Gastrocnemius medialis (tissue), 4 donors: ENCODE measurements around the gene LBHD1. TPM values are rescaled to one million over a fixed set of nuclear protein-coding genes. Genes with fewer than 3 reads are reported as not detected.

Source experiments
- ATAC-seq, 2 donors: fragments of 150-250 bp; one replicate each; pipeline ENCODE4 v1.9.1; 2016
- DNase-seq, 2 donors: peaks; one replicate each; pipeline ENCODE4 v3.0.0-alpha.2; 2019
- H3K27ac ChIP-seq, 4 donors: fragments of 200-600 bp; sonication (generic); 1 replicate in 1 of 4; 2 replicates in 3 of 4; pipeline ENCODE4 v1.5.1; 2016 to 2018; ENCODE audit warnings: mild to moderate bottlenecking in 2 of 4, moderate library complexity in 1 of 4
- H3K27me3 ChIP-seq, 3 donors: fragments of 200-600 bp; sonication (generic) in 2 of 3; 1 replicate in 1 of 3; 2 replicates in 2 of 3; pipeline versions ENCODE4 v1.5.1 to v1.6.0; 2016 to 2019; ENCODE audit warnings: mild to moderate bottlenecking in 1 of 3, moderate library complexity in 1 of 3
- H3K36me3 ChIP-seq, 2 donors: fragments of 200-600 bp; sonication (generic) in 1 of 2; one replicate each; pipeline ENCODE4 v1.5.1; 2017 to 2018
- H3K4me1 ChIP-seq, 2 donors: fragments of 200-600 bp; sonication (generic) in 1 of 2; one replicate each; pipeline ENCODE4 v1.5.1; 2016 to 2017; ENCODE audit warnings: mild to moderate bottlenecking in 2 of 2
- H3K4me3 ChIP-seq, 4 donors: fragments of 200-600 bp; sonication (generic) in 3 of 4; 1 replicate in 1 of 4; 2 replicates in 3 of 4; pipeline ENCODE4 v1.5.1; 2016 to 2019; ENCODE audit warnings: mild to moderate bottlenecking in 2 of 4
- H3K9me3 ChIP-seq, 3 donors: fragments of 200-600 bp; sonication (generic) in 2 of 3; 1 replicate in 1 of 3; 2 replicates in 2 of 3; pipeline ENCODE4 v1.5.1; 2016 to 2019
- CTCF ChIP-seq, 5 experiments: fragments of 450-650 bp in 3 of 5; fragments of 200-600 bp in 2 of 5; sonication (generic) in 2 of 5; IDR thresholded peaks in 4 of 5; conservative IDR thresholded peaks in 1 of 5; 1 replicate in 4 of 5; 2 replicates in 1 of 5; pipeline ENCODE4 v1.5.1; 2016 to 2019; ENCODE audit warnings: antibody characterized with exemption in 5 of 5, mild to moderate bottlenecking in 3 of 5, moderate library complexity in 3 of 5
- POLR2A ChIP-seq, 2 donors: fragments of 450-650 bp; IDR thresholded peaks; one replicate each; pipeline ENCODE4 v1.6.1; 2017; ENCODE audit warnings: antibody characterized with exemption in 2 of 2, mild to moderate bottlenecking in 2 of 2, moderate library complexity in 2 of 2
- in situ Hi-C, 4 donors: fragments of 200-750 bp; cut with MboI; loops; one replicate each; pipeline versions ENCODE4 v1.15.0 to v1.8.0; 2017; ENCODE audit warnings: low sequenced_read_pairs in 4 of 4
- intact Hi-C: fragments of 100-400 bp; cut with DNase I; formaldehyde crosslinking; loops from one replicate; pipeline ENCODE4 v1.15.1; 2023; ENCODE audit warnings: low total_unique reads
- total RNA-seq, 4 donors: library from RNA; depleted of rRNA; stranded (reverse); fragments of >200 nt; gene quantifications; one replicate each; pipeline versions ENCODE4 v1.1.0 to v1.2.3, GENCODE V29; 2016

Gene LBHD1
- total RNA-seq, 4 donors from 2014 or later = 0.82 to 2.1 (median 1.1) TPM

GRCh38 chr11:62688491-62688890, 16.4 kb upstream of the LBHD1 start:
- H3K9me3 ChIP-seq = no peaks in the 10 kb centered on the region

DNA sequence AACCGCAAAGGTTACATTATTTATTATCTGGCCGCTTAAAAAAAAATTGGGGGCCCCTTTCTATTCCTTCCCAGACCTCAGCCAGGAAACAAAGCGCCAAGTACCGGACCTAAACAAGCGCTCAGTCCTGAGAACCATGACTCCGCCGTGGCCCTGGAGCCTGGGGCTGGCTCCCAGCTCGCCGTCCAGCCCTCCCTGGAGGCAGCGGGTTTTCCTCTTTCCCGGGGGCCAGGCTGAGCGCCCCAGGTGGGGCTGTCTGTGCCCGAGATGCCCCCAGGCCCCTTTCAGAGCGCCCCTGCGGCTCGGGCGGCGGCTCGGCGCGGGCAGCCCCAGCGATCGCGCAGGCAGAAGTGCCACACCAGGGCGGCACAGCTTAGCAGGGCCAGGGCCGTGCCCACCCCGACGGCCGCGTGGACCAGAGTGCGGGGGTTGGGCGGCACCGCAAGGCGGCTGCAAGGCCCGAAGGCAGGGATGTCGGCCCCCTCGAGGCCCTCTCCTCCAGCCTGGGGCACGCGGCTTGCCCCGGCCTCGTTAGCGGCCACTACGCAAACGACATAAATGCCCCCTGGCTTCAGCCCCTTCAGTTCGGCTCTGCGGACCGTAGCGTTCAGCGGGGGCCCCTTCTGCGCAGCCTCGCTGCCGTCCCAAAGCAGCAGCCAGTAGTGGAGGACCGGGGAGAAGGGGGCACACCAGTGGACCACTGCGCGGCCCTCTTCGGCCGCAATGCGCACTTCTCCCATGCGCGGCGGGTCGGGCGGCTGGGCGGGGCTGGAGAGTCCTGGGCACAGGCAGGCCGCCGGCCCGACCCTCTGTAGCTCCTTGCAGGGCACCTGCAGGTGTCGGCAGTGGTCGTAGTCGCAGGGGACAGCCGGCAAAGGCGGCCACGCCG, 15.7 kb upstream of the LBHD1 start:
- Histone ChIP-seq H3K4me1 (peaks cover 9 to 11% of the 10 kb centered on the region in 2 donors), H3K36me3 (peaks cover 0 to 28% of the 10 kb centered on the region in 2 donors), H3K27ac (peak overlapping the region; percentile 33 to 73 (median 62)), H3K9me3 (no peaks in the 10 kb centered on the region), H3K4me3 (peak overlapping the region; percentile 24 to 32 (median 30)), H3K27me3 (peaks cover 0 to 6% (median 0%) of the 10 kb centered on the region in 3 donors)
- DNase-seq (no peak), ATAC-seq (no peak)
- intact Hi-C loops (no loop called here), in situ Hi-C loops (loop anchor here in 2 of 4 donors (25.0 kb wide), 1 partner anchor 300 kb away; no protein-coding TSS in a partner anchor)
- TF ChIP-seq CTCF (IDR thresholded peaks at IDR 0.05 in 4 of 5, conservative IDR thresholded peaks at IDR 0.05 in 1 of 5) (no peak), POLR2A (IDR thresholded peaks at IDR 0.05) (no peak)

More at GRCh38 chr11:62688491-62688890, 16.4 kb upstream of the LBHD1 start:
- peaks cover 9 to 11% of the 10 kb centered on the region in 2 donors for H3K4me1 ChIP-seq
- no peak for TF ChIP-seq POLR2A (IDR thresholded peaks at IDR 0.05)
- TF ChIP-seq CTCF (IDR thresholded peaks at IDR 0.05 in 4 of 5, conservative IDR thresholded peaks at IDR 0.05 in 1 of 5) = no peak
- H3K4me3 ChIP-seq = peak overlapping the region; percentile 24 to 32 (median 30)
- H3K27ac ChIP-seq = peak overlapping the region; percentile 52 to 73 (median 62)
- no peak for DNase-seq
- in situ Hi-C loops (loop anchor here in 2 of 4 donors (25.0 kb wide), 1 partner anchor 301 kb away; no protein-coding TSS in a partner anchor), intact Hi-C loops (no loop called here)
- peaks cover 0 to 36% of the 10 kb centered on the region in 2 donors for H3K36me3 ChIP-seq
- H3K27me3 ChIP-seq = peaks cover 0 to 6% (median 0%) of the 10 kb centered on the region in 3 donors
- no peak for ATAC-seq

GRCh38 chr11:62682518-62682917, 10.5 kb upstream of the LBHD1 start:
- ATAC-seq (no peak), DNase-seq (no peak)
- intact Hi-C loops (no loop called here), in situ Hi-C loops (loop anchor here in 2 of 4 donors (25.0 kb wide), 1 partner anchor 295 kb away; no protein-coding TSS in a partner anchor)
- no peak for TF ChIP-seq CTCF (IDR thresholded peaks at IDR 0.05 in 4 of 5, conservative IDR thresholded peaks at IDR 0.05 in 1 of 5)
- no peak for TF ChIP-seq POLR2A (IDR thresholded peaks at IDR 0.05)
- H3K27me3 ChIP-seq = peaks cover 0 to under 1% (median 0%) of the 10 kb centered on the region in 3 donors
- no peak overlapping the region for H3K4me3 ChIP-seq
- H3K36me3 ChIP-seq = peaks cover 0 to 7% of the 10 kb centered on the region in 2 donors
- H3K4me1 ChIP-seq = peaks cover 10 to 26% of the 10 kb centered on the region in 2 donors
- no peak overlapping the region for H3K27ac ChIP-seq
- no peaks in the 10 kb centered on the region for H3K9me3 ChIP-seq

DNA sequence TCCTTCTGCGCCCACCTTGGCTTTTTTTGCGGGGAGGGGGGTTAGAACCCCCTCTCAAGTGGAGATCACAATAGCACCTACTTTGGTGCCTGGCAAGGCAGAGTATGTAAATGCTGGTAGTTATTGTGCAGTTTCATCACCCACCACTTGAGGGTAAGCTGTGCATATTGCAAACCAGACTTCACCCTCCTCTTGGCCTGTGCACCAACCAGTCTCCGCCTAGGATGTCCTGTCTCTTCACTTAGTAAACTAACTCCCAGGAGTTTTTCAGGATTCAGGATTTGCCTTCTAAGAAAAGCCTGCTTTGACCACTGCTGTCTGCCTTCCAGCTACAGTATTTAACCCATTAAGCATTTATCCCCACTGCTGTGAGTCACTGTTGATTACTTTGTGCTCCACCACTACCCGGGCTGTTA, 8.8 kb upstream of the LBHD1 start:
- no peaks in the 10 kb centered on the region for H3K9me3 ChIP-seq
- peak overlapping the region; percentile 48 to 97 (median 68) for H3K27ac ChIP-seq
- intact Hi-C loops (loop anchor here (1.0 kb wide), 1 partner anchor 13 kb away; no protein-coding TSS in a partner anchor), in situ Hi-C loops (loop anchor here in 2 of 4 donors (25.0 kb wide), 1 partner anchor 294 kb away; no protein-coding TSS in a partner anchor)
- peaks cover 0 to 19% of the 10 kb centered on the region in 2 donors for H3K36me3 ChIP-seq
- ATAC-seq (peak; percentile 63 to 71), DNase-seq (peak; percentile 57 to 69)
- peaks cover 21 to 43% of the 10 kb centered on the region in 2 donors for H3K4me1 ChIP-seq
- peak; percentile 25 to 65 (median 51) for TF ChIP-seq CTCF (IDR thresholded peaks at IDR 0.05 in 4 of 5, conservative IDR thresholded peaks at IDR 0.05 in 1 of 5)
- no peak for TF ChIP-seq POLR2A (IDR thresholded peaks at IDR 0.05)
- H3K27me3 ChIP-seq = no peaks in the 10 kb centered on the region
- no peak overlapping the region for H3K4me3 ChIP-seq
